GM12878 (cell line): ENCODE measurements around the gene TMEM132D. TPM values are rescaled to one million over a fixed set of nuclear protein-coding genes. Genes with fewer than 3 reads are reported as not detected.

Experiments
- ATAC-seq: fragments of 200-7000 bp; cut with Tn5 transposase; 3 replicates; pipeline ENCODE4 v1.9.1; 2020; ENCODE audit warnings: mild to moderate bottlenecking, moderate library complexity
- BruUV-seq: library from RNA; stranded (reverse); fragments of 400-500 nt; replicated peaks from 2 replicates; lab custom pipeline; 2021; lab: Mats Ljungman, UMichigan
- CTCF ChIA-PET: fragments of 300-600 bp; sonication (Branson Sonifier 250); formaldehyde crosslinking; extraction: SDS; loops from one replicate; lab custom pipeline; 2021; ENCODE audit warnings: inconsistent platforms; lab: Yijun Ruan, JAX
- POLR2A ChIA-PET: fragments of 350-600 bp; formaldehyde crosslinking; extraction: SDS; loops from one replicate; lab custom pipeline; 2021; ENCODE audit warnings: inconsistent platforms; lab: Charles Lee
- RAD21 ChIA-PET: fragments of 300-600 bp; sonication (Branson Sonifier 250); formaldehyde crosslinking; loops from one replicate; lab custom pipeline; 2023; ENCODE audit warnings: antibody characterized with exemption; ENCODE audit not compliant: unreplicated experiment; lab: Charles Lee
- SMC1A ChIA-PET: fragments of 300-600 bp; sonication (Branson Sonifier 250); formaldehyde crosslinking; loops from one replicate; lab custom pipeline; 2023; ENCODE audit not compliant: unreplicated experiment, uncharacterized antibody; lab: Charles Lee
- DNase-seq: peaks from one replicate; pipeline ENCODE4 v3.0.0-alpha.2; 2011; ENCODE audit warnings: low read depth, low spot score
- FAIRE-seq: peaks from 3 replicates; lab custom pipeline; 2011; peaks lifted over from hg19 to GRCh38; lab: Jason Lieb, UNC
- H2AFZ ChIP-seq: 2 replicates; pipeline ENCODE4 v1.6.0; 2011; ENCODE audit warnings: low read depth, low read length, control low read depth; ENCODE audit not compliant: control insufficient read depth
- H3K27ac ChIP-seq: 2 replicates; pipeline ENCODE4 v1.5.1; 2011; ENCODE audit warnings: control low read depth; ENCODE audit not compliant: control insufficient read depth, insufficient read depth
- H3K27me3 ChIP-seq, 2 experiments: replicated peaks in 1 of 2; 2 replicates each; pipeline versions ENCODE4 v1.6.0 to v1.6.1; 2011; ENCODE audit warnings: low read length in 1 of 2; ENCODE audit not compliant: control insufficient read depth in 2 of 2, insufficient read depth in 2 of 2
- H3K36me3 ChIP-seq, 2 experiments: 2 replicates each; pipeline ENCODE4 v1.5.1; 2011; ENCODE audit warnings: low read length in 1 of 2; ENCODE audit not compliant: control insufficient read depth in 2 of 2, insufficient read depth in 2 of 2
- H3K4me1 ChIP-seq: 2 replicates; pipeline ENCODE4 v1.6.1; 2011; ENCODE audit warnings: mild to moderate bottlenecking, low read length, moderate library complexity, mixed read lengths; ENCODE audit not compliant: control insufficient read depth, insufficient read depth
- H3K4me2 ChIP-seq: 2 replicates; pipeline ENCODE4 v1.6.0; 2011; ENCODE audit warnings: control low read depth; ENCODE audit not compliant: control insufficient read depth, insufficient read depth
- H3K4me3 ChIP-seq: fragments of 200-600 bp; sonication (generic); 2 replicates; pipeline ENCODE4 v1.5.1; 2016
- H3K79me2 ChIP-seq: 2 replicates; pipeline ENCODE4 v1.6.0; 2011; ENCODE audit warnings: low read length; ENCODE audit not compliant: control insufficient read depth, insufficient read depth
- H3K9ac ChIP-seq: 2 replicates; pipeline ENCODE4 v1.8.0; 2011; ENCODE audit warnings: low read length, control low read depth, mixed read lengths; ENCODE audit not compliant: control insufficient read depth, insufficient read depth
- H3K9me3 ChIP-seq: replicated peaks from 3 replicates; pipeline ENCODE4 v1.5.1; 2011; ENCODE audit warnings: mild to moderate bottlenecking, low read length; ENCODE audit not compliant: control insufficient read depth, insufficient read depth
- H4K20me1 ChIP-seq: 2 replicates; pipeline ENCODE4 v1.6.0; 2011; ENCODE audit not compliant: control insufficient read depth, insufficient read depth
- BRCA1 ChIP-seq: IDR thresholded peaks from 2 replicates; pipeline ENCODE4 v1.6.1; 2011; ENCODE audit warnings: low read depth, low read length, improper control_type of control experiment
- HDGF ChIP-seq: fragments of 450-650 bp; IDR thresholded peaks from 2 replicates; pipeline ENCODE4 v1.6.1; 2016; ENCODE audit warnings: antibody characterized with exemption
- IRF5 ChIP-seq: fragments of 450-650 bp; IDR thresholded peaks from 2 replicates; pipeline ENCODE4 v1.6.1; 2017; ENCODE audit warnings: borderline replicate concordance
- RBBP5 ChIP-seq: fragments of 200-600 bp; sonication (generic); conservative IDR thresholded peaks from 2 replicates; pipeline ENCODE4 v1.6.1; 2016
- SMAD1 ChIP-seq: fragments of 450-650 bp; IDR thresholded peaks from 2 replicates; pipeline ENCODE4 v1.6.1; 2018; ENCODE audit warnings: mild to moderate bottlenecking, low read depth; ENCODE audit not compliant: partially characterized antibody
- TAF1 ChIP-seq: IDR thresholded peaks from 2 replicates; pipeline ENCODE4 v1.6.1; 2011; ENCODE audit warnings: mild to moderate bottlenecking, low read depth, low read length, borderline replicate concordance
- WGBS: methylation state at CpG from one replicate; pipeline ENCODE4 v1.1.6; 2016; ENCODE audit warnings: low lambda C conversion rate; ENCODE audit not compliant: insufficient replicate concordance, insufficient coverage; ENCODE audit errors: missing lambda C conversion rate; 5-methylcytosine and 5-hydroxymethylcytosine counted together
- in situ Hi-C: fragments of 300-500 bp; cut with MboI; formaldehyde crosslinking; loops from 9 replicates; pipeline ENCODE4 v1.14.3; 2018; ENCODE audit warnings: mixed read lengths
- intact Hi-C: fragments of 100-400 bp; cut with micrococcal nuclease; formaldehyde crosslinking; loops from one replicate; pipeline ENCODE4 v1.14.2; 2022; ENCODE audit not compliant: unreplicated experiment
- polyA plus RNA-seq, 11 experiments: library from polyadenylated mRNA; depleted of rRNA in 4 of 11; unstranded in 6 of 11; stranded (reverse) in 5 of 11; fragments of >200 nt; fragmentation: Nextera tagmentation in 4 of 11; fragmentation: Illumina TruSeq in 1 of 11; extraction: Ambion mirVana in 4 of 11; extraction: Trizol in 1 of 11; gene quantifications; 1 replicate in 1 of 11; 2 replicates in 10 of 11; pipeline versions ENCODE4 v1.2.1 to v1.2.3, GENCODE V29; 2011 to 2016; ENCODE audit warnings: inconsistent platforms in 2 of 11, missing spikeins in 2 of 11, low read depth in 1 of 11
- total RNA-seq, 4 experiments: library from RNA; depleted of rRNA in 3 of 4; stranded (reverse); fragments of >200 nt in 3 of 4; fragmentation: Illumina TruSeq in 1 of 4; extraction: Trizol in 1 of 4; gene quantifications; 2 replicates each; pipeline versions ENCODE4 v1.2.1 to v1.2.3, GENCODE V29; 2013 to 2021
- TF ChIP-seq, protein P1 (sequence below): IDR thresholded peaks from 2 replicates; pipeline ENCODE4 v1.6.1; 2012; ENCODE audit warnings: improper control_type of control experiment, low read depth, low read length; ENCODE audit not compliant: insufficient replicate concordance

TMEM132D gene
- total and polyA plus RNA-seq, 10 of the 15 experiments (the other 5 are each of a cell fraction or from before 2014, with no cell fraction given), result under 0.01 to 0.12 (median 0.02) TPM; not detected in 3

GRCh38 chr12:129162805-129163204, 741.0 kb downstream of the TMEM132D start:
- DNase-seq (no peak), ATAC-seq (peak; percentile 48; the same call in 2 of the 3 replicates), FAIRE-seq (no peak)
- POLR2A ChIA-PET, result no interaction called here
- SMC1A ChIA-PET, result no interaction called here
- in situ Hi-C loops (no loop called here), intact Hi-C loops (no loop called here)
- Histone ChIP-seq H3K27ac (no peak overlapping the region), H3K4me2 (no peak overlapping the region), H3K36me3 (no peaks in the 10 kb centered on the region), H2AFZ (no peak overlapping the region), H3K79me2 (no peaks in the 10 kb centered on the region), H3K4me1 (no peaks in the 10 kb centered on the region), H4K20me1 (no peaks in the 10 kb centered on the region), H3K27me3 (no peaks in the 10 kb centered on the region), H3K9ac (no peak overlapping the region), H3K4me3 (no peak overlapping the region), H3K9me3 (no peaks in the 10 kb centered on the region)
- TF ChIP-seq, protein P1, sequence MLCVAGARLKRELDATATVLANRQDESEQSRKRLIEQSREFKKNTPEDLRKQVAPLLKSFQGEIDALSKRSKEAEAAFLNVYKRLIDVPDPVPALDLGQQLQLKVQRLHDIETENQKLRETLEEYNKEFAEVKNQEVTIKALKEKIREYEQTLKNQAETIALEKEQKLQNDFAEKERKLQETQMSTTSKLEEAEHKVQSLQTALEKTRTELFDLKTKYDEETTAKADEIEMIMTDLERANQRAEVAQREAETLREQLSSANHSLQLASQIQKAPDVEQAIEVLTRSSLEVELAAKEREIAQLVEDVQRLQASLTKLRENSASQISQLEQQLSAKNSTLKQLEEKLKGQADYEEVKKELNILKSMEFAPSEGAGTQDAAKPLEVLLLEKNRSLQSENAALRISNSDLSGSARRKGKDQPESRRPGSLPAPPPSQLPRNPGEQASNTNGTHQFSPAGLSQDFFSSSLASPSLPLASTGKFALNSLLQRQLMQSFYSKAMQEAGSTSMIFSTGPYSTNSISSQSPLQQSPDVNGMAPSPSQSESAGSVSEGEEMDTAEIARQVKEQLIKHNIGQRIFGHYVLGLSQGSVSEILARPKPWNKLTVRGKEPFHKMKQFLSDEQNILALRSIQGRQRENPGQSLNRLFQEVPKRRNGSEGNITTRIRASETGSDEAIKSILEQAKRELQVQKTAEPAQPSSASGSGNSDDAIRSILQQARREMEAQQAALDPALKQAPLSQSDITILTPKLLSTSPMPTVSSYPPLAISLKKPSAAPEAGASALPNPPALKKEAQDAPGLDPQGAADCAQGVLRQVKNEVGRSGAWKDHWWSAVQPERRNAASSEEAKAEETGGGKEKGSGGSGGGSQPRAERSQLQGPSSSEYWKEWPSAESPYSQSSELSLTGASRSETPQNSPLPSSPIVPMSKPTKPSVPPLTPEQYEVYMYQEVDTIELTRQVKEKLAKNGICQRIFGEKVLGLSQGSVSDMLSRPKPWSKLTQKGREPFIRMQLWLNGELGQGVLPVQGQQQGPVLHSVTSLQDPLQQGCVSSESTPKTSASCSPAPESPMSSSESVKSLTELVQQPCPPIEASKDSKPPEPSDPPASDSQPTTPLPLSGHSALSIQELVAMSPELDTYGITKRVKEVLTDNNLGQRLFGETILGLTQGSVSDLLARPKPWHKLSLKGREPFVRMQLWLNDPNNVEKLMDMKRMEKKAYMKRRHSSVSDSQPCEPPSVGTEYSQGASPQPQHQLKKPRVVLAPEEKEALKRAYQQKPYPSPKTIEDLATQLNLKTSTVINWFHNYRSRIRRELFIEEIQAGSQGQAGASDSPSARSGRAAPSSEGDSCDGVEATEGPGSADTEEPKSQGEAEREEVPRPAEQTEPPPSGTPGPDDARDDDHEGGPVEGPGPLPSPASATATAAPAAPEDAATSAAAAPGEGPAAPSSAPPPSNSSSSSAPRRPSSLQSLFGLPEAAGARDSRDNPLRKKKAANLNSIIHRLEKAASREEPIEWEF, result no peak
- TF ChIP-seq SMAD1 (no peak), BRCA1 (no peak), TAF1 (no peak), HDGF (no peak), RBBP5 (no peak), IRF5 (no peak)
- RAD21 ChIA-PET, result interaction anchor here (0.6 kb wide), 1 partner anchor 376 kb away, joined by 4 read pairs; no protein-coding TSS in a partner anchor
- 27% methylated on average over 4 of the region's 4 CpGs for WGBS
- CTCF ChIA-PET, result interaction anchor here (1.4 kb wide), 1 partner anchor 519 kb away, joined by 3 read pairs; no protein-coding TSS in a partner anchor
- BruUV-seq, result no TSS peak
